Endodermal cell (in vitro differentiated cells): Measurements from ENCODE around the gene DDX27. TPM values are rescaled to one million over a fixed set of nuclear protein-coding genes. Genes with fewer than 3 reads are reported as not detected.

Experiments used
- DNase-seq: peaks from one replicate; pipeline ENCODE4 v3.0.0-alpha.2; 2017
- H3K27ac ChIP-seq: 2 replicates; pipeline ENCODE4 v1.5.1; 2013; ENCODE audit warnings: mild to moderate bottlenecking, low read depth, low read length, moderate library complexity
- H3K27me3 ChIP-seq: 2 replicates; pipeline ENCODE4 v1.6.1; 2013; ENCODE audit warnings: mild to moderate bottlenecking, low read length, moderate library complexity; ENCODE audit not compliant: insufficient read depth, control insufficient read depth, poor library complexity, severe bottlenecking
- H3K36me3 ChIP-seq: 2 replicates; pipeline ENCODE4 v1.7.0; 2013; ENCODE audit warnings: mild to moderate bottlenecking, low read length, moderate library complexity; ENCODE audit not compliant: control insufficient read depth, insufficient read depth
- H3K4me1 ChIP-seq: one replicate; pipeline ENCODE4 v1.7.0; 2013; ENCODE audit warnings: low read length; ENCODE audit not compliant: control insufficient read depth, insufficient read depth
- H3K4me3 ChIP-seq: 2 replicates; pipeline ENCODE4 v1.5.1; 2013; ENCODE audit warnings: mild to moderate bottlenecking, low read length, moderate library complexity
- H3K9ac ChIP-seq: 2 replicates; pipeline ENCODE4 v1.6.1; 2013; ENCODE audit warnings: mild to moderate bottlenecking, low read length, moderate library complexity; ENCODE audit not compliant: poor library complexity, severe bottlenecking; ENCODE audit errors: extremely low read depth
- H3K9me3 ChIP-seq: 2 replicates; pipeline ENCODE4 v1.6.1; 2013; ENCODE audit warnings: mild to moderate bottlenecking, low read length, moderate library complexity; ENCODE audit not compliant: control insufficient read depth
- H3K27ac Mint-ChIP-seq: 2 replicates; pipeline ENCODE4 v1.8.0; 2020; ENCODE audit warnings: mixed read lengths
- H3K27me3 Mint-ChIP-seq: 2 replicates; pipeline ENCODE4 v1.8.0; 2021; ENCODE audit warnings: mild to moderate bottlenecking, mixed read lengths; ENCODE audit not compliant: insufficient read depth
- H3K36me3 Mint-ChIP-seq: 2 replicates; pipeline ENCODE4 v1.8.0; 2020; ENCODE audit warnings: low read depth, mixed read lengths
- H3K4me1 Mint-ChIP-seq: 2 replicates; pipeline ENCODE4 v1.8.0; 2020; ENCODE audit warnings: mixed read lengths
- H3K4me3 Mint-ChIP-seq: 2 replicates; pipeline ENCODE4 v1.8.0; 2020; ENCODE audit warnings: mild to moderate bottlenecking, moderate library complexity, mixed read lengths
- H3K9me3 Mint-ChIP-seq: 2 replicates; pipeline ENCODE4 v1.8.0; 2020; ENCODE audit warnings: mild to moderate bottlenecking, mixed read lengths
- WGBS, 2 experiments: methylation state at CpG; one replicate each; pipeline versions ENCODE4 v1.1.5 to v1.1.7; 2013; ENCODE audit warnings: missing lambda C conversion rate in 2 of 2, mixed read lengths in 1 of 2; ENCODE audit not compliant: insufficient coverage in 1 of 2, insufficient read length in 1 of 2; 5-methylcytosine and 5-hydroxymethylcytosine counted together
- total RNA-seq, 2 donors: library from RNA; stranded (reverse); fragmentation: NEBNext Ultra II Directional in 1 of 2; extraction: Animal tissue kit (Norgen Biotek cat#: 25700) in 1 of 2; gene quantifications; 2 replicates in 1 of 2; 3 replicates in 1 of 2; pipeline ENCODE4 v1.2.1, GENCODE V29; 2021
- TF ChIP-seq, protein P1 (sequence below): fragments of 200-600 bp; sonication (generic); conservative IDR thresholded peaks from 2 replicates; pipeline ENCODE4 v1.5.0; 2021; ENCODE audit warnings: antibody characterized with exemption, mild to moderate bottlenecking

The DDX27 gene
- total RNA-seq, 2 donors from 2014 or later, result 40.4 to 45.2 TPM

DNA sequence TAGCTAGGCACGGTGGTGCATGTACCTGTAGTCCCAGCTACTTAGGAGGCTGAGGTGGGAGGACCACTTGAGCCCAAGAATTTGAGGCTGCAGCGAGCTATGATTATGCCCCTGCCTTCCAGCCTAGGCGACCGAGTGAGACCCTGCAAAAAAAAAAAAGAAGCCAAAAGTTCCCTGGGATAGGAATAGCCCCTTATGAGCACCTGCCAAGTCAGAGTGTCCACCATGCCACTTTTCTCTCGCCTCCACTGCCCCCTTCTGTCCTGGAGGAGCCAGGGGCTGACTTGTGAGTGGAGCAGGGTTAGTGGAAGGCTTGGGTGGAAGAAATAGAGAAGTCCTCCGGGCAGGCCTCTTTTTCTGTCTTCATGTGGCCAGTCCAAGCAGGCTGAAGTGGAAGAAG lies 12.1 kb upstream of the DDX27 start:
- no peaks in the 10 kb centered on the region for H3K4me1 Mint-ChIP-seq
- Histone ChIP-seq H3K9ac (no peak overlapping the region), H3K27ac (no peak overlapping the region), H3K36me3 (no peaks in the 10 kb centered on the region), H3K4me3 (no peak overlapping the region), H3K9me3 (peaks cover 7% of the 10 kb centered on the region), H3K4me1 (no peaks in the 10 kb centered on the region), H3K27me3 (no peaks in the 10 kb centered on the region)
- no peak overlapping the region for H3K27ac Mint-ChIP-seq
- WGBS, 2 experiments, result 89 to 90% methylated on average over 3 to 6 of the region's 6 CpGs
- no peak overlapping the region for H3K4me3 Mint-ChIP-seq
- no peaks in the 10 kb centered on the region for H3K27me3 Mint-ChIP-seq
- TF ChIP-seq, protein P1, sequence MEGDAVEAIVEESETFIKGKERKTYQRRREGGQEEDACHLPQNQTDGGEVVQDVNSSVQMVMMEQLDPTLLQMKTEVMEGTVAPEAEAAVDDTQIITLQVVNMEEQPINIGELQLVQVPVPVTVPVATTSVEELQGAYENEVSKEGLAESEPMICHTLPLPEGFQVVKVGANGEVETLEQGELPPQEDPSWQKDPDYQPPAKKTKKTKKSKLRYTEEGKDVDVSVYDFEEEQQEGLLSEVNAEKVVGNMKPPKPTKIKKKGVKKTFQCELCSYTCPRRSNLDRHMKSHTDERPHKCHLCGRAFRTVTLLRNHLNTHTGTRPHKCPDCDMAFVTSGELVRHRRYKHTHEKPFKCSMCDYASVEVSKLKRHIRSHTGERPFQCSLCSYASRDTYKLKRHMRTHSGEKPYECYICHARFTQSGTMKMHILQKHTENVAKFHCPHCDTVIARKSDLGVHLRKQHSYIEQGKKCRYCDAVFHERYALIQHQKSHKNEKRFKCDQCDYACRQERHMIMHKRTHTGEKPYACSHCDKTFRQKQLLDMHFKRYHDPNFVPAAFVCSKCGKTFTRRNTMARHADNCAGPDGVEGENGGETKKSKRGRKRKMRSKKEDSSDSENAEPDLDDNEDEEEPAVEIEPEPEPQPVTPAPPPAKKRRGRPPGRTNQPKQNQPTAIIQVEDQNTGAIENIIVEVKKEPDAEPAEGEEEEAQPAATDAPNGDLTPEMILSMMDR, result peak; percentile 31
- no peaks in the 10 kb centered on the region for H3K36me3 Mint-ChIP-seq
- DNase-seq, result peak; percentile 77
- peaks cover 10% of the 10 kb centered on the region for H3K9me3 Mint-ChIP-seq

DNA sequence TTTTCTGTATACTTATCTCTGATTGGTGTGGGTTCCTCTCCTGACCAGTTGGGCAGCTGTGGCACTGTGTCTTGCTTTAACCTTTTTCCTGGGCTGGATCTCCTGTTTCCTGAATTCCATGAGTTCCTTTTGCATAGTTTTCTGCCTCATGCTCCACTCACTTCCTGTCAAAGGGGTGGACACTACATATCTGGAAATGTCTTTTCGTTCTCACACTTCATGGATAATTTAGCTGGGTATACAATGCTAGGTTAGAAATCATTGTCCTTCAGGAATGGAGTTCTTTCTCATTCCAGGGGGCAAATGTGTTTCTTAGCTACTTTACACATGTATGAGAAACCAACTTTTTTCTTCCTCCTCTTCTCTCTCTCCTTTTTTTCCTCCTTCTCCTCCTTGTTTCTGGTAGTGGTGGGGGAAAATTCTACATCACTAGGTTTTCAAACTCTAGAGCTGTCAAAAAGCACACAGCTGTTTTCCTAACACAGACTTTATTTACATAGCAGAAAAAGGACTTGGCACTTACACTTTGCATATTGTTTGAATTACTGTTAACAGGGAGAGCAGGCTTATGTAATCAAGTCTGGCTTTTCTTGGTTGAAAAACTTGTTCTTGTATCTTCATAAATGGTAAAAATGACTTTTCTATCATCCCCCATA lies 9.0 kb upstream of the DDX27 start:
- Mint-ChIP-seq H3K9me3 (peaks cover 10% of the 10 kb centered on the region), H3K27ac (no peak overlapping the region), H3K27me3 (peaks cover 5% of the 10 kb centered on the region), H3K36me3 (no peaks in the 10 kb centered on the region), H3K4me1 (no peaks in the 10 kb centered on the region), H3K4me3 (no peak overlapping the region)
- 95 to 100% methylated on average over 1 of the region's 1 CpG for WGBS, 2 experiments
- H3K27me3 ChIP-seq, result no peaks in the 10 kb centered on the region
- H3K27ac ChIP-seq, result no peak overlapping the region
- DNase-seq, result no peak
- H3K36me3 ChIP-seq, result no peaks in the 10 kb centered on the region
- no peaks in the 10 kb centered on the region for H3K4me1 ChIP-seq
- no peak overlapping the region for H3K9ac ChIP-seq
- peaks cover 7% of the 10 kb centered on the region for H3K9me3 ChIP-seq
- TF ChIP-seq, protein P1, result no peak
- H3K4me3 ChIP-seq, result no peak overlapping the region

DNA sequence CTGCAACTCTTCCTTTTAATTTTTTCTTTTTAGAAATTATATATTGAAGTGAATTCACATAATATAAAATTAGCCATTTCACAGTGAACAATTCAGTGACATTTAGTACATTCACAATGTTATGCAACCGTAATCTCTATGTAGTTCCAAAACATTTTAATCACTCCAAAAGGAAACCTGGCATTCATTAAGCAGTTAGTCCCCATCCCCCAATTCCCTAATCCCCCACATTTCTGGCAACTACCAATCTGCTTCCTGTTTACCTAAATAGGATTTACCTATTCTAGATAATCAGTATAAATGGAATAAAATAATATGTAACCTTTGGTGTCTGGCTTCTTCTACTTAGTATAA lies 8.5 kb upstream of the DDX27 start:
- 88 to 100% methylated on average over 1 of the region's 1 CpG for WGBS, 2 experiments
- H3K9me3 ChIP-seq, result peaks cover 7% of the 10 kb centered on the region
- TF ChIP-seq, protein P1, result no peak
- Mint-ChIP-seq H3K4me3 (no peak overlapping the region), H3K27me3 (peaks cover 7% of the 10 kb centered on the region), H3K4me1 (no peaks in the 10 kb centered on the region), H3K27ac (no peak overlapping the region), H3K9me3 (peaks cover 10% of the 10 kb centered on the region), H3K36me3 (no peaks in the 10 kb centered on the region)
- H3K9ac ChIP-seq, result no peak overlapping the region
- no peak overlapping the region for H3K4me3 ChIP-seq
- H3K4me1 ChIP-seq, result no peaks in the 10 kb centered on the region
- no peaks in the 10 kb centered on the region for H3K27me3 ChIP-seq
- H3K36me3 ChIP-seq, result no peaks in the 10 kb centered on the region
- no peak overlapping the region for H3K27ac ChIP-seq
- no peak for DNase-seq
